MM.1S (cell line): ENCODE data around the gene TSPOAP1.

Experiments
- DNase-seq: peaks from one replicate; pipeline ENCODE4 v3.0.0-alpha.2; 2015
- H2AFZ ChIP-seq: fragments of 300-600 bp; sonication (generic); 2 replicates; pipeline ENCODE4 v1.6.0; 2016; ENCODE audit warnings: antibody characterized with exemption, low read length
- H3F3A ChIP-seq: fragments of 300-600 bp; sonication (generic); 2 replicates; pipeline ENCODE4 v1.6.1; 2016; ENCODE audit warnings: mild to moderate bottlenecking, antibody characterized with exemption, low read length, moderate library complexity, mixed read lengths; ENCODE audit not compliant: insufficient read depth
- H3K27ac ChIP-seq: fragments of 300-600 bp; sonication (generic); 2 replicates; pipeline ENCODE4 v1.5.1; 2016; ENCODE audit warnings: mild to moderate bottlenecking, low read length
- H3K27me3 ChIP-seq: fragments of 300-600 bp; sonication (generic); replicated peaks from 2 replicates; pipeline ENCODE4 v1.6.0; 2016; ENCODE audit warnings: low read length; ENCODE audit not compliant: insufficient read depth
- H3K36me3 ChIP-seq: fragments of 300-600 bp; sonication (generic); replicated peaks from 2 replicates; pipeline ENCODE4 v1.6.1; 2016; ENCODE audit warnings: mild to moderate bottlenecking, low read length, mixed read lengths; ENCODE audit not compliant: insufficient read depth
- H3K4me1 ChIP-seq: fragments of 300-600 bp; sonication (generic); 2 replicates; pipeline ENCODE4 v1.6.1; 2016; ENCODE audit warnings: low read length, mixed read lengths
- H3K4me2 ChIP-seq: fragments of 300-600 bp; sonication (generic); 2 replicates; pipeline ENCODE4 v1.6.0; 2016; ENCODE audit warnings: low read depth, low read length
- H3K4me3 ChIP-seq: fragments of 300-600 bp; sonication (generic); 2 replicates; pipeline ENCODE4 v1.5.1; 2016; ENCODE audit warnings: low read length, mixed read lengths
- H3K79me2 ChIP-seq: fragments of 300-600 bp; sonication (generic); 2 replicates; pipeline ENCODE4 v1.6.1; 2016; ENCODE audit warnings: mixed run types, low read length, mixed read lengths
- H3K9ac ChIP-seq: fragments of 300-600 bp; sonication (generic); 2 replicates; pipeline ENCODE4 v1.6.1; 2016; ENCODE audit warnings: low read length, mixed read lengths
- H3K9me2 ChIP-seq: fragments of 300-600 bp; sonication (generic); replicated peaks from 2 replicates; pipeline ENCODE4 v1.6.1; 2016; ENCODE audit warnings: mild to moderate bottlenecking, low read length, mixed read lengths; ENCODE audit not compliant: insufficient read depth
- H3K9me3 ChIP-seq: fragments of 300-600 bp; sonication (generic); replicated peaks from 2 replicates; pipeline ENCODE4 v1.6.1; 2016; ENCODE audit warnings: mild to moderate bottlenecking, low read length, mixed read lengths; ENCODE audit not compliant: insufficient read depth
- H4K20me1 ChIP-seq: fragments of 300-600 bp; sonication (generic); 2 replicates; pipeline ENCODE4 v1.6.1; 2016; ENCODE audit warnings: mild to moderate bottlenecking, low read length, moderate library complexity, mixed read lengths; ENCODE audit not compliant: insufficient read depth
- CTCF ChIP-seq: fragments of 300-600 bp; sonication (generic); IDR thresholded peaks from 2 replicates; pipeline ENCODE4 v1.5.1; 2016; ENCODE audit warnings: antibody characterized with exemption, low read length, mixed read lengths
- EZH2 ChIP-seq: fragments of 300-600 bp; sonication (generic); optimal IDR thresholded peaks from 2 replicates; pipeline ENCODE3; 2017; ENCODE audit warnings: low read depth, mild to moderate bottlenecking, antibody characterized with exemption, low read length, mixed read lengths
- EZH2phosphoT487 ChIP-seq: fragments of 300-600 bp; sonication (generic); IDR thresholded peaks from 2 replicates; pipeline ENCODE4 v1.6.1; 2018; ENCODE audit warnings: antibody characterized with exemption, low read length

Gene TSPOAP1

GRCh38 chr17:58373923-58374322, 45.3 kb upstream of the TSPOAP1 start:
- Histone ChIP-seq H3K36me3 (no peaks in the 10 kb centered on the region), H4K20me1 (no peaks in the 10 kb centered on the region), H3K9me3 (no peaks in the 10 kb centered on the region), H3F3A (no peaks in the 10 kb centered on the region), H3K27ac (no peak overlapping the region), H3K27me3 (no peaks in the 10 kb centered on the region), H3K4me2 (no peak overlapping the region), H2AFZ (no peak overlapping the region), H3K9ac (no peak overlapping the region), H3K79me2 (no peaks in the 10 kb centered on the region), H3K4me1 (no peaks in the 10 kb centered on the region), H3K9me2 (no peaks in the 10 kb centered on the region), H3K4me3 (no peak overlapping the region)
- TF ChIP-seq CTCF: no peak
- TF ChIP-seq EZH2phosphoT487: no peak
- TF ChIP-seq EZH2: no peak
- DNase-seq: no peak

GRCh38 chr17:58373003-58373402, 44.4 kb upstream of the TSPOAP1 start:
- DNase-seq: no peak
- TF ChIP-seq CTCF: no peak
- no peak for TF ChIP-seq EZH2
- TF ChIP-seq EZH2phosphoT487: no peak
- H3K9ac ChIP-seq: no peak overlapping the region
- H3K27me3 ChIP-seq: no peaks in the 10 kb centered on the region
- no peak overlapping the region for H3K4me3 ChIP-seq
- no peaks in the 10 kb centered on the region for H3K79me2 ChIP-seq
- no peaks in the 10 kb centered on the region for H3K9me2 ChIP-seq
- H3F3A ChIP-seq: no peaks in the 10 kb centered on the region
- H3K4me1 ChIP-seq: no peaks in the 10 kb centered on the region
- no peak overlapping the region for H2AFZ ChIP-seq
- no peaks in the 10 kb centered on the region for H3K9me3 ChIP-seq
- no peaks in the 10 kb centered on the region for H4K20me1 ChIP-seq
- no peak overlapping the region for H3K27ac ChIP-seq
- H3K36me3 ChIP-seq: no peaks in the 10 kb centered on the region
- H3K4me2 ChIP-seq: no peak overlapping the region

GRCh38 chr17:58371300-58371950, 42.8 kb upstream of the TSPOAP1 start:
- Histone ChIP-seq H3K36me3 (no peaks in the 10 kb centered on the region), H3K79me2 (no peaks in the 10 kb centered on the region), H3K4me3 (no peak overlapping the region), H3K27ac (no peak overlapping the region), H2AFZ (no peak overlapping the region), H3K9me3 (no peaks in the 10 kb centered on the region), H3K4me1 (peaks cover 7% of the 10 kb centered on the region), H3K4me2 (no peak overlapping the region), H3F3A (0 out of 2 replicates have a peak, but pooled peaks cover under 1% of the 10 kb centered on the region), H3K27me3 (no peaks in the 10 kb centered on the region), H3K9me2 (no peaks in the 10 kb centered on the region), H4K20me1 (no peaks in the 10 kb centered on the region), H3K9ac (no peak overlapping the region)
- DNase-seq: no peak
- TF ChIP-seq CTCF (no peak), EZH2phosphoT487 (no peak), EZH2 (no peak)
